TTC549 (cell line): ENCODE data around the gene SLC33A1.

Source experiments
- FAIRE-seq: peaks from 2 replicates; lab custom pipeline; 2012; peaks lifted over from hg19 to GRCh38; lab: Jason Lieb, UNC

SLC33A1 gene

DNA sequence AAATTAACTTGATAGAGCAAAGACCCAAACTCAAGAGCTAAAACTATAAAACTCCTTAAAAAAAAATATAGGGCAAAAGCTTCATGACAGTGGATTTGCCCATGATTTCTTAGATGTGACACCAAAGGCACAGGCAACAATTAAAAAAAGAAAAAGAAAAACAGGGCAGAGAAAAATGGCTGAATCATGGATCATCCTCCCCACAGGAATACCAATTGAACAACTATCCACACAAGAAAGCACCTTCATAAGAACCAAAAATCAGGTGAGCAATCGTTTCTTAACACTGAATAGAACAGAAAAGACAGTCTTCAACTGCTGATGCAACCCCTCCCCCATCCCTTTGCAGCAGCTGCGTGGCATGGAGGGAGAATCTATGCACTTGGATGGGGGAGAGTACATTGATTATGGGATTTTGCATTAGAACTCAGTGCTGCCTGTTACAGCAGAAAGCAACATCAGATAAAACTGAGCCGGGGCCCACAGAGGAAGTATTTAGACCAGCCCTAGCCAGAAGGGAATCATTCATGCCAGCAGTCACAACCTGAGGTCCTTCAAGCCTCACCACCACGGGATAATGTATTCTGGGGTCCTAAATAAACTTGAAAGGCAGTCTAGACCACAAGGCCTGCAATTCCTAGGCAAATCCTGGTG lies 63.8 kb downstream of the SLC33A1 start:
- no peak for FAIRE-seq

DNA sequence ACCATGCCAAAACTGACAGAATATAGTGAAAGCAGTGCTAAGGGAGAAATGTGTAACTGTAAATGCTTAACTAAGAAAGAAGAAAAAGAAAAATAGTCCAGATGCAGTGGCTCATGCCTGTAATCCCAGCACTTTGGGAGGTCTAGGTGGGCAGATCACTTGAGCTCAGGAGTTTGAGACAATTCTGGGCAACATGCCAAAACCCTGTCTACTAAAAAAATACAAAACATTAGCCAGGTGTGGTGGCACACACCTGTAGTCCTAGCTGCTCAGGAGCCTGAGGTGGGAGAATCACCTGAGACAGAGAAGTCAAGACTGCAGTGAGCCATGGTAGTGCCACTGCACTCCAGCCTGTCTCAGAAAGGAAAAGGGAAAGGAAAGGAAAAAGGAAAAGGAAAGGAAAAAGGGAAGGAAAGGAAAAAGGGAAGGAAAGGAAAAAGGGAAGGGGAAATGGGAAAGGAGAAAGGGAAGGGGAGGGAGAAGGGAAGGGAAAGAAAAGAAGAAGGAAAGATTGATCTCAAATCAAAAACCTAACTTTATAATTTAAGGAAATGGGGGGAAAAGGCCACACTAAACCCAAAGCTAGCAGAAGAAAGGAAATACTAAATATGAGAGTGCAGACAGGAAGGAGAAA lies 68.4 kb downstream of the SLC33A1 start:
- no peak for FAIRE-seq

DNA sequence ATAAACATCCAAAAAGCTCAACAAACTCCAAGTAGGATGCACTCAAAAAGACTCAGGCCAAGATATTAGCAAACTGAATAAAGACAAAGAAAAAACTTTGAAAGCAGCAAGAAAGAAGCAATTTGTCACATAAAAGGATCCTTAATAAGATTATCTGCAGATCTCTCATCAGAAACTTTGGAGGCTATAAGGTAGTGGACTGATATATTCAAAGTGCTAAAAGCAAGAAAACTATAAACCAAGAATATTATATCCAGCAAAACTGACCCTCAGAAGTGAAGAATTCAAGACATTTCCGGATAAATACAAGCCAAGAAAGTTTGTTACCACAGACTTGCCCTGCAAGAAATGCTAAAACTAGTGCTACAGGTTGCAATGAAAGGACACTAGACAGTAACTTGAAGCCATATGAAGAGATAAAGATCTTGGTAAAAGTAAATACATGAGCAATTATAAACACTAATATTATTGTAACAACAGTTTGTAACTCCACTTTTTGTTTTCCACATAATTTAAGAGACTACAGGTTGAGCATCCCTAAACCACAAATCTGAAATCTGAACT lies 71.8 kb downstream of the SLC33A1 start:
- FAIRE-seq: no peak

DNA sequence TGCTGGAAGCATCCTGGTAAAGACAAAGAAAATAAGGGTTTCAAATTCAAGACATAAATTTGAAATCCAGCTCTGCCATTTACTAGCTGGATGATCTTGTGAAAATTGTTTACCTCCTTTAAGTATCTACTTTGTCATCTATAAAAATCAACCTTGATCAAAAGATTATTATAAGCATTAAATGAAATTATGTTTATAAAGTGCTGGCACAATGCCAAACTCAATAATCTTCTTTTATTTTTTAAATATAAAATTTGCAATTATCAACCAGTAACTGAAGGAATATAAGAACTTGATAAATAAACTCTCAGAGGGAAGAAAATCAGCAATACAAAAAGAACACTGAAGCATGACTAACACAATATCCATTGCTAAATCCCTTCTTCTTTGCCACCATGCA lies 73.9 kb downstream of the SLC33A1 start:
- FAIRE-seq: no peak

DNA sequence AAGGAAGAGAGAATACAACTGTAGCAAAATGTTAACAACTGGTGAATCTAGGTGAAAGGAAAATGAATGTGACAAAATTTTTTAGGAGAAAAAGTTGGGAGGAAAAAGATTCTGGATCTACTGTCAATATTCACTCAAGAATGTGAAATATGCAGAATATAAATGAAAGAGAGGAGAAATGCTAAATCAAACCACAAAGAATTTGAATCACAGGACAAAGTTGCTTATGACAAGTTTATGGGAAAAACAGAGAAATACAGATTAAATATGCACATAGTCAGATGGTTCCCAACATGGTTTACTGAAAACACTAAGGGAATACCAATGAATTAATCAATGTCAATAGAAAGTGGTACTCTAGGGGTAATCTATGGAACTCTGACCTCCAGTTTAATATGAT lies 75.8 kb downstream of the SLC33A1 start:
- FAIRE-seq: no peak

DNA sequence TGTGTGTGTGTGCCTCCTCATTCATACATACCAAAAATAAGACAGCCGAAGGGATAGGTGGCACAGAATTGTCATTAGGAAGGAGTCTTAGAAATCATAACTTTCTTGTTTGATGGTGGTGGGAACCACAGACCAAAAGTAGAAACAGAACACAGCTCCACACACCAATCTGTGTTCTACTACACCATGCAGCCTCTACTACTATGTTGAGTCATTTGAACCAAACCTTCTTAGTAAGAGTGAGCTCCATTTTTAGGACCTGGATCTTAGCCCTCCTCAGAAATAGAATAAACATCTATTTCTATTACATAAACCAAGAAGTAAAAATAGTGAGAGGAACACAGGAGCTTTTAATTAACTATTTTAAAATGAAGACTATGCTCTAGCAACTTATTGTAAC lies 81.4 kb downstream of the SLC33A1 start:
- no peak for FAIRE-seq

DNA sequence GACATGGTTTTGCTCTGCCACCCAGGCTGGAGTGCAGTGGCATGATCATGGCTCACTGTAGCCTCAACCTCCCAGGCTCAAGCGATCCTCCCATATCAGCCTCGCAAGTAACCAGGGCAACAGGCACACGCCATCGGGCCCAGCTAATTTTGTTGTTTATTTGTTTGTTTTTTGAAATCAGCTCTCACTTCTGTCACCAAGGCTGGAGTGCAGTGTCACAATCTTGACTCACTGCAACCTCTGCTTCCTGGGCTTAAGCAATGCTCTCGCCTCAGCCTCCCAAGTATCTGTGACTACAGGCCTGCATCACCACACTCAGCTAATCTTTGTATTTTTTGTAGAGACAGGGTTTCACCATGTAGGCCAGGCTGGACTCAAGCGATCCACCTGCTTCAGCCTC lies 83.1 kb downstream of the SLC33A1 start:
- no peak for FAIRE-seq
